ENCODE results near the gene CEBPB.
"Not testable (repeated sequence)": the region's sequence is repeated elsewhere in the genome, so short reads cannot be mapped to it uniquely, and the experiment has no call there.

CEBPB gene

DNA sequence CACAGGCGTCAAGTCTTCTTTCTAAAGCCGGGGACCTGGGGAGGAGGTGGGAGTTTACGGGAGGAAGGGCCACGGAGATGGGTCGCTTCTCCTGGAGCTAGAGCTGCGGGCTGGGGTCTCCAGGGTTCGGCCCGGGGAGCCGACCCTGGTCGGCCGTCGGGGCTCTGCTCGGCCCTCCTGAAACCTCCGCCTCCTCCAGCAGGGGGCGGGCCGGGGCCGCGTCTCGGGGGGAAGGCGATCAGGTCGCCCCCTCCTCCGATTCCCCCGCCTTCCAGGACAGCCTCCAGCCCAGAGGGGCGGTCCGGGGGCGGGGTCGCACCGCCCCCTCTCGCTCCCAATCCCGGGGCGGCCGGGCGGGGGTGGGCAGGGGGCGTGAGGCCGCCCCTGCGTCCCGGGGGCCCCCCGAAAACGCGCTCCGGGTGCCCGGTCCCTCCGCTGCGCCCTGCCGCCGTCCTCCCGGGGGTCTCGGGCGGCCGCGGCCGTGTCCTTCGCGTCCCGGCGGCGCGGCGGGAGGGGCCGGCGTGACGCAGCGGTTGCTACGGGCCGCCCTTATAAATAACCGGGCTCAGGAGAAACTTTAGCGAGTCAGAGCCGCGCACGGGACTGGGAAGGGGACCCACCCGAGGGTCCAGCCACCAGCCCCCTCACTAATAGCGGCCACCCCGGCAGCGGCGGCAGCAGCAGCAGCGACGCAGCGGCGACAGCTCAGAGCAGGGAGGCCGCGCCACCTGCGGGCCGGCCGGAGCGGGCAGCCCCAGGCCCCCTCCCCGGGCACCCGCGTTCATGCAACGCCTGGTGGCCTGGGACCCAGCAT lies at the start of gene CEBPB:
CEBPB (plus strand) TSS at position 580 of the 814 bp plus-strand sequence; CDS start at position 784, 204 bp downstream.
- DNase-seq: peak; percentile 77

DNA sequence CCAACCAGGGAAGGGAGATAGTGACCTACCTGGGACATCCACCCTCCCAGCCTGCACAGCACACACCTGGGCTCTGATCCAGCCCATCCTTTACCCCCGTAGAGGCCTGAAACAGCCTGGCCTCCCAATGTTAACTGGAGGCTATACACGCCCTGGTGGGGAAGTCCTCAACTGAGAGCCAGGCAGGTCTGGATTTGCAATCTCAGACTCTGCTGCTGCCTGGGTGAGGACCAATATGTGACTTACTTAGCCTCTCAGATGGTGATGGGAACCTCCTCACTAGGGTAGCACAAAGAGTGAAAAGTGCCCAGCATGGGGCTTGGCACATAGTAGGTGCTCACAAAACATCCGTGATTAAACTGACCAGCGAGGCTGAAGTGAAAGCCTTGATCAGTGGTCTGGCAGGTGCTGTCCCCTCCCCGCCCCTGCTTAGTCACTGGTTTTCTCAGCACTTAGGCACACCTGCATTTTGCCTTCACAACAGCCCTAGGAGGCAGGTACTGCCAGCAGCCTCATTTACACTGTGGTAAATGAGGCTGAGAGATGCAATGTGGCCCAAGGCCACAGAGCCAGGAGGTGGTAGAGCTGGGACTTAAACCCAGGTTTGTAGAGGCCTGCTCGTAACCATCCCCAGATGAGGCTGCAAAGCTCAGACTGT lies 49.5 kb upstream of the CEBPB start:
- DNase-seq: no peak

DNA sequence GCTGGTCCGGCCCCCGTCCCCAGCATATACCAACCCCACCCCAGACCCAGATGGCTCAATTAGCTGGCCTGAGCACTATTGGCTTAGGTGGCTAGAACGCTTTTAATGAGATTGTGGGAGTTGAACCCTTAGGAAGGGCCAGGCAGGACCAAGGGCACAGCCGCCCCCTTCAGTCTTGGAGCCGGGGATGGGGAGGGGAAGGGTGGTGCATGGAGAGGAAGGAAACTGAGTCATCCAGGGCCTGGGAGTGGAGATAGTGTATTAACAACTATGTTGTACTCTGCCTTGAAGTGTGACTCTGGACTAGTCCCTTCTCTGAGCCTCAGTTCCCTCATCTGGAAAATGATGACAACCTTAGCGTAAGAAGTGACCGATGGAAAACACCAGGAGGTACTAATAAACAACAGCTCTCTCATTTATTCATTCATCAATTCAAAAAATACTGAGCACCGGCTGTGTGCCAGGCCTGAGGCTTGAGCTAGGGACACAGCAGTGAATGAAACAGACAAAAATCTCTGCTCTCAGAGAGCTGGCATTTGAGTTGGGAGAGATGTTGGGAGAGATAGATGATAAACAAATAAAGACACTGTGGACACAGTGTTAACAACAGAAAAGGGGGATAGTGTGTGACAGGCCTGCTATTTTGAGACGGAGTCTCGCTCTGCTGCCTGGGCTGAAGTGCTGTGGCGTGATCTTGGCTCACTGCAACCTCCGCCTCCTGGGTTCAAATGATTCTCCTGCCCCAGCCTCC lies 48.6 kb upstream of the CEBPB start:
- DNase-seq: no peak

DNA sequence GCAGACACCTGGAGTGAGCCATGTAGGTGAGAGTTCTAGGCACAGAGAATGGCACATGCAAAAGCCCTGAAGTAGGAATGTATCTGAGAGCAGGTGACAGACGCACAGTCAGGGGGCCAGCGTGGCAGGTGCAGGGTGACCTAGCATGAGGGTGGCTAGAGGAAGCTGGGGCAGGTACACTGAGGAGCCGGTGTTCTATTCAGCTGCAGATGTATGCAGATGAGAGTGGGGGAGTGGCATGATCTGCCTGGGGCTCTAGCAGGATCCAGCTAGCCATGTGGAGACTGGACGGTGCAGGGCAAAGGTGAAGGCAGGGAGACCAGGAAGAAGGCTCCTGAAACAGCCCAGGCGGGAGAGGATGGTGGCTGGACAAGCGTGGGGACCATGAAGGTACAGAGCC lies 47.8 kb upstream of the CEBPB start:
- no peak for DNase-seq

DNA sequence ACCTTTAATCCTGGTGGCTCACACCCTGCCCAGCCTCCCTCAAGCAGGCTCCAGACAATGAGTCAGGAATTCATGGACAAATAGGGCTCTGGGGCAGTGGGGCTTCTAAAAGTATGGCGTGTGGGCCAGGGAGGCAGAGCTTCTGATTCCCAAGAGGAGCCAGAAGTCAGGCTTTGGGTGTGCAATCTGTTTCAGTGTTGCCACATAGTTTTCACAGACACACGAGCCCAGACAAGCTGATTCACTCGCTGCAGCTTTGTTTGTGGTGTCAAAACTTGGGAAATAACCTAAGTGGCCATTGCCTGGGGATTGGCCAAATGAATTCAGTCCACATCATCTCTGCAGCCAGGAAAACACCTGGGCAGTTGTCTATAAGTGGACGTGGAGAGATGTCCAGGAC lies 46.3 kb upstream of the CEBPB start:
- DNase-seq: no peak

DNA sequence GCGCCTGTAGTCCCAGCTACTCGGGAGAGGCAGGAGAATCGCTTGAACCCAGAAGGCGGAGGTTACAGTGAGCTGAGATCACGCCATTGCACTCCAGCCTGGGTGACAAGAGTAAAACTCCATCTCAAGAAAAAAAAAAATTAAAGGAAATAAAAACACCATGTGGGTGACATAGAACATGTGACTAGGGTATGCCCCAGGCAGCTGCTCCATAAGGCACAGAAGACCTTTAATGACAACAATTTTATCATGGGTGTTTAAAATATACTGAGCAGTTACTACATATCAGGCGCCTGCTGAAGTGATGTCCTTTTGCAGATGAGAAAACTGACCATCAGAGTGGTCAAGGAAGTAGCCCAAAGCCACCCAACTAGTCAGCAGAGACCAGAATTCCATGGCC lies 45.1 kb upstream of the CEBPB start:
- DNase-seq: no peak

DNA sequence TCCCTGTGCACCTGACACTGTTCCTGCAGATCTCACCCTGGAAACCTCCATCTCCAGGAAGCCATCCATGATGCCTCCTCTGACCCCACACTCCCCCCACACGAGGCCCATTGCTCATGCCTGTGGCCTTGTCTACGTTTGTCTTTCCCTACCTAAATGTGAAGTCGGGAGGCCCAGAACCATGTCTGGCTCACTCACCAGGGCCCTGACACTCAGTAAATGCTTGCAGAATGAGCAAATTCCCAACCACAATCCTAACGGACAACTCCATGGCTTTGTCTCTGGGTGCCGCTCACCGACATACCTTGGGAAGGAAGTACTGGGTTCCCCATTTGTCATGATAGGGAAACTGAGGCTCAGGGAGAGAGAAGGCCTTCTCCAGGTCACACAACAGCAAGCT lies 44.4 kb upstream of the CEBPB start:
- DNase-seq: no peak

DNA sequence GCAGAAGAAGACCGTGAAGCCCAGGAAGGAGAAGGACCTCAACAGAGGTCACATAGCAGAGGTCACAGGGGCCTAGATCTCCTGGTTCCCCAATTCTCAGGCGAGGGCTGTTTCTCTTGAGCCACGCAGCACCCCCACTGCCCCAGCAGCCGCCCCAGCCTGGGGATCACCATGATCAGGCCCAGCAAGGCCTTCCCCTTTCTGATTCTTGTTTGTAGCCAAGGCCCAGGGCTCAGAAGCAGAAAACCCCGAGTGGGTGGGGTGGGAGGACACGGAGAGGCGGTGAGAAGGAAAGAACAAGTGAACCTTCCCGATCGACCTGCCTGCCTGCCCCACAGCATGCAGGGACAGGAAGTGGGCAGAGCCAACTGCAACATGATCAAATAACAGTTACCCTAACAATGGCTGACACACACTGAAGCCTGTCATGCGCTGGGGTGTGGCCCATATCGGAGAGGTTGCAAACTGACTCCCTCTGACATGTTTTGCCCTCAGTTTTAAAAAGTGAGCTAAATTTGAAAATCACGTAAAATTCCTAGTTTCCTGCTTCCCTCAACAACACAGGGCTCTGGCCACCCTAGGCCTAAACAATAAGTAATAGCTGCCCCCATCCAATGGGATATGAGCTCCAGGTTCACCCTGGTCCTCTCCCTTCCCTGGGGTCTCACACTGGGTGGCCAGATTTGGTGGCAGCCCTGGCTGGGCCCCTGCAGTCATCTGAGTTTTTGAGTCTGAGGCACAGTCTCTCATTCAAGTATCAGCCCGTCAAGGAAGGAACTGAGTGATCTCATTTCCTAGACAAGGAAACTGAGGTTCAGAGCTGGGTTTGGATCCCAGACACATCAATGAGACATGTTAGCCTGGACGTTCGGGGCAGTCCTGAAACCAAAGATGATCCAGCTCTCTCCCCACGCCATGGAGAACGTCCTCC lies 43.6 kb upstream of the CEBPB start:
- DNase-seq: no peak

DNA sequence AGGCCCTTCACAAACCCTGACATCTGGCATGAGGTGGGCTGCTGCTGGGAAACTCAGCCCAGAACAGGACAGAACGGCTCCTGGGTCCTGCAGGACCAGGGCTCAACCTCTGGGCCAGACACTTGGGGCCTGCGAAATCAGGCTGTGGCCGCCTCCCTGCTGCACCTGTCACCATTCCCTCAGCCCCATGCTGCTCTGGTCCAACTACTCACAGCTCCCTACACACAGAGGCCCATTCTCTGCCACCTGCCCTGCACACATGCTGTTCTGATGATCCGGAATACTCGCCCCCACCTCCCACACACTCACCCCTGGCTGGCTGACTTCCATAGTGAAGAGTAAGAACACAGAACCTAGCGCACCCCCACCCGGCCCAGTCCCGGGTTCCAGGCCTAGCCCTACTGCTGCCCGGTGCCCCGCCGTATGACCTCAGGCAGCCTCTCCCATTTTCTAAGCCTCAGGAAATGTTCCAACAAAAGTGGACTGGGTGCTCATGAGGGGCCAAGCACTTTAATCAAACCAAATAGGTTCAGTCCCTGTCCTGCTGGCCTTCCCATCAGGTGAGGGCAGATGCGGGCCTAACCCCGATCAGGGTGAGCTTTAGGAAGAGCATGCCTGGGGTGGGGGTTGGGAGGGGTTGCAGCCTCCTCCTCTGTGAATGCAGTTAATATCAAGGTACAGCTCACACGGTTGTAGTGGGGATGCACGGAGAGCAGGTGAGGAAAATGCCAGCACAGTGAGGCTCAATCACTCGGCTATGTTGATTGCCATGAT lies 41.0 kb upstream of the CEBPB start:
- DNase-seq: no peak

DNA sequence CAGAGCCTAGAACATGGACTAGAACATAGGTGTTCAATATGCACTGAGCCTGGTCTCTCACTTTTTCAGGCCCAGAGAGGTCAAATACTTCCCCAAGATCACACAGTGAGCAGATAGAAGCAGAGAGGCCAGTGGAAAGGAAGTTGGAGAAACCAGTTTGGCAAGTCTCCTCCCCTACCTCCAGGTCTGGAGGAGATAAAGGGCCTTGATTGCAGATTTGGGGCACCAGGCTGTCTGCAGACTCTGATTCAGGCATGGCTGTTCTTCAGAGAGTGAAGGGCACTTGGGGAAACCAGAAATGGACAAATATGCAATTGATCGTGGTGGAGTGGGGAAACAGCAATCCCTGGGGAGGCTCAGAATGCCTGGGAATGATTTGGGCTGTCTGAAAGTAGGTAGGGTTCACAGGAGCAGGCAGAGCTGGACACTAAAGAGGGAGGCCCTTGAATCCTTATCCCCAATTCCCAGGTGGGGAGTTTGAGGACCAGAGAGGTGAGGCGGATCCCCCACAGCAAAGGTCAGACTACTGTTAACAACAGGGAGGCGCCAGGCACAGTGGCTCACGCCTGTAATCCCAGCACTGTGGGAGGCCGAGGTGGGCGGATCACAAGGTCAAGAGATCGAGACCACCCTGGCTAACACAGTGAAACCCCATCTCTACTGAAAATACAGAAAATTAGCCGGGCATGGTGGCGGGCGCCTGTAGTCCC lies 39.4 kb upstream of the CEBPB start:
- DNase-seq: no peak

DNA sequence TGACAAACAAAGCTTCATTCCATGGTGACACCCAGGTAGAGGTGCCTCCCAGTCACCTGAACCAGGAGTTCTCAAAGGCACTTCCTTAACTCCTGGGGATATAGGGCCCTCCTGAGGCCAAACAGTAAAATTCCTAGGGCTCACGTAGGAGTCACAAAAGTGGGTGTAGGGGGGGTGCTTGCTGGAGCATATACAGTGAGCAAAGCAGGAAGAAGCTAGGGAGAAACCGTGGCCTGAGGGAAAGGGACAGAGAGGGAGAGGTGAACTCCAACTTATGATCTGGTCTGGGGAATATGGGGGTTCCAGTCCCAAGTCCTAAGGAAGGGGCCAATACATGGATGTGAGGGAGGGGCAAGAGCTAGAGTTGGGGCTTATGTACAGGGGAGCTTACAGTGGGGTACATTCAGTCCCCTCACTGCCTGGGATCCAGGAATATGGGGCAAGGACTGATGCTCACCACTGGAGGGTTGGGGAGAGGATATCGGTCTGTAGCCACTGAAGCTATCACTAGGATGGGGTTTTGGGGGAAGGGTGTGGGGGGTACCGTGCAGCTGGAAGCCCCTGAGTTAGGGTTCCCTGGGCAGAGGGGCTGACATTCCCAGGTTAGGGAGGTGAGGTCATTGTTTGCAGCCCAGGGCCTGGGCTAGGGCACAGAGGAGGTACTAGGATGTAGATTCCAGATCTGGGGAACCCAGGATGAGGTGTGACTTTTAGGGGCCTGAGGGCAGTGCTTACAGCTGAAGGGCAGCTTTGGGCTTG lies 38.1 kb upstream of the CEBPB start:
- DNase-seq: no peak

DNA sequence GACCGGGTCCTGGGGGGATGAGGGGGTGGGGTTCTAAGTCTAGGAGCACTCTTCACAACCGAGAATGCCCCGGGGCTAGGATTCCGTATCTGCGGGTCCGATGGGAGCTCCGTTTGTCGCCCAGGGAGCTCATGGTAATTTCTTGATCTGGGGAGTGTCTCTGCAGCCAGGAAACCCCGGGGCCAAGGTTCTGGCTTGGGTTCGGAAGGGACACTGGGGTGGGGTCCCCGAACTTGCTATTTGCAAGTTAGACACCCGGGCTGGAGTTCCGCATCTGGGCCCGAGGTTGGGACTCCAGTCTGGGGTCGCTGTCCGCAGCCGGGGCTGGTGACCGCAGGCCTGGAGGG lies 37.5 kb upstream of the CEBPB start:
- no peak for DNase-seq

DNA sequence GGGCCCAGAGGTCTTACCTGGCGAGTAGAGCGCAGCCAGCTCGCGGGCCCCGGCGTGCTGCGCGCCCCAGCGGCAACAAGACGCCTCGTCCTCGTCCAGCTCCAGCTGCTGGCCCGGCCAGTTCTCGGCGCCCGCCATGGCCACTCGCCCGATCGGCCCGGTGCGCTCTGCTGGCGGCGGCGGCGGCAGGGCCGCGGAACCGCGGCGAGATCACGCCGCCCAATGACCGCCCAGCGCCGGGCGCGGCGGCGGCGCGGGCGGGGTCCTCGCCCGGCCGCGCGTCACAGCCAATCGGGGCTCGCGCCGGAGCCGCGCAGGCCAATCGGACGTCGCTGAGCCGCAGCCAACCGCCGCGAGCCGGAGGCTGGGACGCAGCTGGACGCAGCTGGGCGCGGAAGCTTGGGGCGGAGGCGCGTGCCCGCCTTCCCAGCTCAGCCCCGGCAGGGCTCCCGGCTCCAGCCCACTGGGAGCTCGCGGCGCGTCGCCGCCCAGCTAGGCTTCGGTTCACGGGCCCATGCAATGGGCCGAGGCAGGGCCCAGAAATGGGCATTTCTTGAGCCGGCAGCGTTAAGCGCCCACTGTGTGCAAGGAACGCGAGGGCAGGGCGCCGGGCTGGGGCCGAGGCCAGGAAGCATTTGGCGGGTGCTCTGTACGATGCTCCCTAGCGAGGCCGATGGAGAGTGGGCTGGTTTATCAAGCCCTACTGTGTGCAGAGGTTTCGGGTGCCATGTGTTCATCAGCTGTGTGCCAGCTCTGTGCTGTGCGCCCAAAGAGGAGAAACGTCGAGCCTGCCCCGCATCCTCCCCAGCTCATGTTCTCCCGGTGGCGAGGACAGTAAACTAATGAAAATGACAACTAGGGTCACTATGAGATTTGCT lies 36.9 kb upstream of the CEBPB start, which contains the start of gene PEDS1:
PEDS1 (minus strand) TSS at position 224 of the 878 bp plus-strand sequence; CDS start at position 138, 86 bp downstream.
- peak; percentile 85 for DNase-seq

DNA sequence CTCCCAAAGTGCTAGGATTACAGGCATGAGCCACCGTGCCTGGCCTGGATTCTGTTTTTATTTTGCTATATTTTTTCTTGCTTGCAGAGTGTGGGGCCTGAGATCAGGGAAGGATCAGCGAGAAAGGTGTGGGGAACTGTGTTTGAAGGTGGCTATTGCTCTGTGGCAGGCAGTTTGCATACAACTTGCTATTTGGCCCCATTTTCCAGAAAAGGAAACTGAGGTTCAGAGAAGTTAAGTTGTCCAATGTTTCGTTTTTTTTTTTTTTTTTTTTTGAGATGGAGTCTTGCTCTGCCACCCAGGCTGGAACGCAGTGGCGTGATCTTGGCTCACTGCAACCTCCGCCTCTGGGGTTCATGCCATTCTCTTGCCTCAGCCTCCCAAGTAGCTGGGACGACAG lies 29.1 kb upstream of the CEBPB start:
- not testable (repeated sequence) for DNase-seq

DNA sequence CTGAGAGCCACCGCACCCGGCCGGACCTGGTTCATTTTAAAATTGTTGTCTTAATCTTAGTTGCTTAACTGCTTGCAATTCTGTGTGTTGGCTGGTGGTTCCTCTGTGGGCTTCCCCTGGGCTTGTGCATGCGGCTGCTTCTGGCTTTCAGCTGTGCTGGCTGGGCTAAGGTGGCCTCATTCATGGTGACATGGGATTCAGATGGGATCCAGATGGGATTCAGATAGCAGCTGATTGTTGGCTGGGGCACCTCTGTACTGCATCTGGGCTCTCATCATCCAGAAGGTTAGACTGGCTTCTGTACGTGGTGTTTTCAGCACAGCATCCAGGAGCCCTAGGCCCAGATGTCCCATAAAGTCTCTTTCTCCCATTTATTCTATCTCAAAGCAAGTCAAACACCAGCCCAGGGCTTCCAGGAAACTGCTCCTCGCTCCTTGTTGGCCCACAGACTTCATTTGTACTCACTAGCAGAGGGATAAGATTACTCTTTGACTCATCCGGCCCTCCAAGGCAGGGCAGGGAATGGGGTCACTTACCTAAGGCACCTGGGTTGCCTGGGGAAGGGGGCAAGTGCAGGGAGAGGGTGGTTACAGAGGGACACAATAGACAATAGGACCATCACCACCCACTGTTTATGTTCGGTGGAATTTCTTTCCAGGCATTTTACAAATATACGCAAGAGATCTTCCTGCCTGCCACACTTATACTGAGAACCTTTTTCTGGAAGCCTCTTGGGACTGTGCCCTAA lies 26.9 kb upstream of the CEBPB start:
- no peak for DNase-seq

DNA sequence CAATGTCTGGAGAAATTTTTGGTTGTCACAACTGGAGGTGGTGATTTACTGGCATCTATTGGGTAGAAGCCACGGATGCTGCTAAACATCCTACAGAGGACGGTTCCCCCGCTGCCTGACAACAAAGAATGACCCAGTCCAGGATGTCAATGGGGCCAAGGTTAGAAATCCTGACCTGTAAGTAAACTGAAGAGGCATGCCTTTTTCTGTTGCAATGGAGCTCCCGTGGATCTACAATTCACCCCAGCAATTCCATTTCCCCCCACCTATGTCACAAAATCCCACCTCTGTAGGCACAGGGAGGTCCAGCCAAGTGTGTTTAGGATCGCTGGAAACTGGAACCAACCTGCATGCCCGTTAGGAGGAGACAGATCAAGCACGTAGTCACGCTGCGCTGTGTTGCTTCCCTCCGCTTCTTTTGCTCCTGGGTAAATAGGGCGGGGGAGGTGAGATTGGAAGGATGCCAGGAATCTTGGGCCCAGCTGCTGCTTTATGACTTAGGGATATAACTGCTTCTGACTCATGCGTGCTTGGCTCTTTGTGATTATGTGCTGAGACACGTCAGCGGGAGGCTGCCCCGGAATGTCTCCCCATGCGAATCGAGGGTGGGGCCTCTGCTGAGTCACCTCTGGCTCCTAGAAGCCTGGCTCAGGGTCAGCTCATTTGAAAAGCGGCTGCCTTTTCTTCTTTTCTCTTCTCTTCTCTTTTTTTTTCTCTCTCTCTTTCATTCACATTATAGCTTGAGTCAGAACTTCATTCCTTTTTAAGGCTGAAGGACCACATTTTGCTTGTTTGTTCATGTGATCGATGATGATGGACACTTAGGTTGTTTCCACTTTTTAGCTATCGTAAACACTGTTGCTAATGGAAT lies 24.7 kb upstream of the CEBPB start:
- peak; percentile 99 for DNase-seq

DNA sequence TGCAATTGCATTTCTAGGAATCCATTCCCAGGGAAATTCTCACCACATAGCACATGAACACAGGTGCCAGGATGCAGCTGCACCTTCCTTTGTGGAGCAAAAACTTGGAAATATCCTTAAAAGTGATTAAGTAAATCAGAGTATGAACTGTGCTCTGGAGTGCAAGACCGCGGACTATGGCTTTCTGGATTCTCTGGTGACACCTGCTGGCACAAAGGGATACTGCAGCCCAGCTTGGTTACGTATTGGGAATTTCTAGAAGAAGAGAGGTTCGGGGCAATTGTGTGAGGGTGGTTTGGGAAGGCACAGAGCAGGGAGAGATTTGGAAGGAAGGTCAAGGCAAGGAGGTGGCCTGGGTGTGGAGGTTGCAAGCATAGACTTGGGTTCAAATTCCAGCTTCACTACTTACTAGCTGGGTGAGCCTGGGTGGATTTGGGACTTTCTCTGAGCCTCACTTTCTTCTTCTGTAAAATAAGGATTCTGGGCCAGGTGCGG lies 21.3 kb upstream of the CEBPB start:
- peak; percentile 57 for DNase-seq
